AML-193 (cell line): ENCODE data around the gene SLC1A3.

ENCODE experiments used
- DNase-seq, 2 experiments: peaks; one replicate each; lab custom pipeline; 2025; lab: John Stamatoyannopoulos, UW

SLC1A3 gene

GRCh38 chr5:36685631-36686288 is 79.4 kb downstream of the SLC1A3 start:
- peak; percentile 88 to 91 for DNase-seq

GRCh38 chr5:36686881-36687280 is 80.5 kb downstream of the SLC1A3 start:
- DNase-seq = no peak

- DNase-seq = peak; percentile 32 to 41
These were observed 82.3 kb downstream of the SLC1A3 start for GRCh38 chr5:36688722-36689121.

- DNase-seq = peak; percentile 28 to 33
These were observed 82.8 kb downstream of the SLC1A3 start for GRCh38 chr5:36689225-36689624.

GRCh38 chr5:36690041-36690961 is 83.9 kb downstream of the SLC1A3 start:
- DNase-seq = peak; percentile 71 to 76

DNA sequence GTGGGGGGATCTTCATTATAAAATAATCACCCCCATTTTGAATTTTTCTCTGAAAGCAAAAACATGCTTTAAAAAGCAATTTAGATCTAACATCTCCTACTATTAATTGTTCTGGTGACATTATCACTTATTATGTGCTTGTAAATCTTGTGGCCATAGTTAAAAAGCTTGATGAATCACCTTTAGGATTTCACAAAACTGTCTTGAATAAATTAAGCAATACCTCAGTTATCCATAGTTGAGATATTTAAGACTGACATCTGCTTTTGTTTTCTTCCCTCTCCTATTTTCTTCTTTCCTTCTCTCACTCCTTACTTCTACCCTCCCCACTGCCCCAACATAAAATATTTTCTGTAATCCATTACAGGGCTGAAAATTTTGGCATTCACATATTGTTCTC is 84.8 kb downstream of the SLC1A3 start:
- DNase-seq = peak in 1 of 2 experiments; percentile 18

DNA sequence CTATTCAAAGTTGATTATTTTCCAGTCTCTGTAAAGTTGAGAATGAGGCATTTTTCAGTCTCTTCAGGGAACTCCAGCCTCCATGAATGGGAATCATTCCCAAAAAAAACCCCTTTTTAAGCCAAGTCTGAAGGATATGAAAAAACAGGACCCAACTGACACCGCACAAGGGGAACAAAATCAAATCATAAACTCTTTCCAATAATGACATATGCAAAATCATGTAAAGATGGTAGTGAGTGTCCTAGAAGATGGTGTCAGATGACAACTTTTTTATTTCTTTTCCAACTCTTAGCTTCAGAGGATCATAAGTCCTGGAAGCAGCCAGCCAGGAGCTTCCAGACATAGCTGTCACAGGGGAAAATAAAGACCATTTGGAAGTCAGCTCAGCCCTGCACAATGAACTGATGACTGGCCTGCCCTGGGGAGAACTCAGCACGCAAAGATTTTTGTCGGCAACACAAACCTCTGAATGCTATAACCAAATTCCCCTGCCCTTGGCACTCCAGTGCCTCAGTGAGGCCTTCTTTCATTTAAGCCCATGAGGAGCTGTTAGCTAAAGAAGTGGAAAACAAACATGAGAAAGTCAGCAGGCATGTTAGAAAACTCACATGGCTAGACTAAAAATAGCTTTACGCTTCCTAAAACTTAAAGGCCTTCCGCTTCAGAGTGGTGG is 85.4 kb downstream of the SLC1A3 start:
- DNase-seq = no peak

- DNase-seq = peak; percentile 65 to 66
These were observed 86.7 kb downstream of the SLC1A3 start for GRCh38 chr5:36692791-36693763.

- DNase-seq = no peak
These were observed 87.9 kb downstream of the SLC1A3 start for GRCh38 chr5:36694351-36694750.

DNA sequence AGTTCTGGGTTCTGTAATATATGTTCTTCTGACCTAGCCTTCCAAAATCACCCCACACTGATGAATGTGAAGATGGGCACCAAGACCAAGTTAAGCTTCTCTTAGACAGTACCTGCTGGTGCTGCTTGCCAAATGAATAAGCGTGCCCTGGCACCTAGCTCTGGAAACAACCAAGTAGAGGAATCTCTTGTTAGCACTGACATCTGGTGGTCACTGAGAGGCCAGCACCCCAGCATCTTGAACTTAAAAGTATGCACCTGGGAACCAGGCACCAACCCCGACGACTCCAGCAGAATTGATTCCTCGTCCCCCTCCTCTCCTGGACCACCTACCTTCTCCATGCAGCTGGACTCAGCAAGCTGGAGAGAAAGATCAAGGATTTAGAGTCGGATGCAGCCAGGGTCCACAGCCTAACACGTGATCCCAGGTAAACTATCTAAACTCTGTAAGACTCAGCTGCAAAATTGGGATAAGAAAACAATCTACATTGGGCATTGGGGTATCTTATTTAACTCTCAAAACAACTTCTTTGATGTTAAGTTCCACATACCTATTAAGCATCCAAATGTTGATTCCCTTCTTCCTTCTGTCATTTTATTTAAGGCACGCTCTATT is 89.8 kb downstream of the SLC1A3 start:
- DNase-seq = peak; percentile 23 to 57

GRCh38 chr5:36698031-36698430 is 91.6 kb downstream of the SLC1A3 start:
- no peak for DNase-seq

DNA sequence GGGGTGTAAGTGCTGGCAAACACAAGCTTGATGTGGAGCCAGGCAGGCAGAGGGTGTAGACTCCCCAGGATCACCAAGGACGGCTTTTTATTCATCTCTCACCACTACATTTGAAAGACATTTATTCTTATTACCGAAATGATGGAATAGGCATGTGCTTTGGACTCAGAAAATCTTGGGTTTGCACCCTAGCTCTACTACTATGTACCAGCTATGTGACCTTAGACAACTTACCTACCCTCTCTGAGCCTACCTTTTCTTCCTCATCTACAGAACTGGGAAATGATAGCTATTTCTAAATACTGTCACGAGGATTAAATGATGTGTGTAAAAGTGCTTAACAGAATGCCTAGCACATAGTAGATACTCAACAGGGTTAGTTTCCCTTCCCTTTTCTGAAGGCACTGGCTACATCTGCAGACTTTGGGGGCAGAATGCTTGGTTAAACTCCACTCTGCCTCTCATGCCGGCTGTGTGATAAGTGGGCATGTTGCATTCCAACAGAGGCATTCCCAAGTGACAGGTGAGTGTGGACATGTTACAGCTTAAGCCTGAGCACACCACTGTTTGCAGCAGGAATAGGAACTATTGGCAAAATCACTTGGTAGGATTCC is 94.8 kb downstream of the SLC1A3 start:
- DNase-seq = no peak

DNA sequence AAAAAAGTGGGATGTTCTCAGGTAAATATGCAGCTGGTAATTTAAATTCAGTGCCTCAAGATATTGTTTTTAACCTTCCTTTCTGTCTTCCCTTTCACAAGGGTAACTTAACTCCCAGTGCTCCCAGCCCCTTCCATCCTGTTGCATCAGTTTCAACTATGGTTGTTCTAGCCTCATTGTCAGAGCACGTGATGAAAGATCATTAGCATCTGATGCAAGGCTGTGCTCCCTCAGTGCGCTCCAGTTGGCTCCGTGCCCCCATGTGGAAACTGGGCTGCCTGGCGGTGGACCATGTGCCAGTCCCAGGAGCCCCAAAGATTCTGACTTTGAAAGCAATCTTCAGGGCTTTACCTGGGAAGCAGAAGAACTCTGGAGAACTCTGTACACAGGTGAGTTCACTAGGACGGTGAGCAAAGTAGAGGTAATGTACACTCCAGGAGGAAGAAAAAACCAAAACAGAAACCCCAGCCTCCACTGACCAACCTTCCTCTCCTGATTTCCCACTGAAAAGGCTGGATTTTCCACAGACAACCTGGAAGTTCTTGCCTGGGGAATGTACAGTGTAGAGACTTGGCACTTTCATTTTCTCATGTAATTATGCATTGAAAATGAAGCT is 96.9 kb downstream of the SLC1A3 start:
- DNase-seq = no peak

- DNase-seq = no peak
These were observed 97.7 kb downstream of the SLC1A3 start for GRCh38 chr5:36704131-36704530.

DNA sequence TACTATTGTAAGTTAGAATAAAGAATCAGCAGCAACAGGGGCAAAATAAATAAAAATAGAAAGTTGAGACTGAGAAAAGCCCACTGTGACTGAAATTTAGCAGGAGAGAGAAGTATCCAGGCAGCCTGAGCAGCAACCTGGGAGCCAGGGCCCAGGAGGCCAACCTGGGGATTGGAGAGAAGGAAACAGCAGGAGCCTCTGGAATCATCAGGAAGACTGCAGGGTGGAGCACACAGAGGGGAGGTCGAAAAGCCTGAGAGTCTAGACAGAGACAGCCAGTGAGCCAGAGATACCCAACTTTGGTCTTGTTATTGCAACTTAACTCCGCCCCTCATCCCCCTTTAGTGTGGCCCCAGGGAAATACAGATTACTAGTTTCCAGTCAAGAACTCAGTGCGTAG is 98.6 kb downstream of the SLC1A3 start:
- DNase-seq = no peak

GRCh38 chr5:36706662-36707061 is 100.3 kb downstream of the SLC1A3 start:
- DNase-seq = no peak

DNA sequence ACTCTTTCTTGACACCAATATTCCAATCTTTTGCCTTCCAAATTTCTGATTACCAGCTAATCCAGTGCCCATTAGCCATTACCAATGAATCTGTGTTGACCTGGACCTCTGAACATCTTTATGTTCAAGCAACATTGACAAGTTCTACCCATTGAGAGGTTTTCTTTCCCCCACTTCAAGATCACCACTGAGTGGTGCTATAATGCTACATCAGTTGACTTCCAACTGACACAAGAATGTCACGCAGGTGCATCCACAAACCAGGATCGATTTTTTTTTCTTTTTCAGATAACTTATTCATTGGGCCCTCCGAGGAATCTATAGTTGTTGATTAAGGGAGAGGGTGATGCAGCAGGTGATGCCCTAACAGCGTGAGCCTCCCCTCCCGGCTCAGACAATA is 102.6 kb downstream of the SLC1A3 start:
- DNase-seq = no peak

DNA sequence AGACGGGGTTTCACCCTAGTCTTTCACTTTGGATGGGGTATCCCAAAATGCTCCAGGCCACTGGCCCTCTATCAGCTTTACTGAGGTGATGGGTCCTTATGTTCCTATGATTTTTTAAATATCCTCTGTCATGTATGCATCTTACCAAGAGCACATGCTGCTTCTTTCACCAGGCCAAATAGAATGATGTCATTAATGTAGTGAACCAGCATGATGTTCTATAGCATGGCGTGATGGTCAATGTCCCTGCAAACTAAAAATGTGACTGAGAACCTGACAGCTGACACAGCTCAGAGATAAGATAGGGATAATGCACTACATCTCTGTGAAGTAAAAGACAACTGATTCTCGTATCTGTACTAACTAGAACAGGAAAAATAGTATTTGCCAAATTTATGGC is 103.6 kb downstream of the SLC1A3 start:
- DNase-seq = no peak

GRCh38 chr5:36712706-36713105 is 106.3 kb downstream of the SLC1A3 start:
- DNase-seq = no peak

- DNase-seq = no peak
These were observed 107.1 kb downstream of the SLC1A3 start for GRCh38 chr5:36713541-36713940.
